K562 (cell line): Measurements from ENCODE around the gene UBE2E3. TPM values are rescaled to one million over a fixed set of nuclear protein-coding genes. Genes with fewer than 3 reads are reported as not detected.

Experiments used
- MIER1 ChIP-seq: fragments of 450-650 bp; IDR thresholded peaks from 2 replicates; pipeline ENCODE4 v1.6.1; 2016; ENCODE audit warnings: antibody characterized with exemption, mild to moderate bottlenecking, low read depth
- NR0B1 ChIP-seq: fragments of 450-650 bp; IDR thresholded peaks from one replicate; pipeline ENCODE4 v1.6.1; 2018; ENCODE audit warnings: mild to moderate bottlenecking, moderate library complexity; ENCODE audit not compliant: partially characterized antibody
- PHF8 ChIP-seq: fragments of 200-600 bp; sonication (generic); IDR thresholded peaks from 2 replicates; pipeline ENCODE4 v1.6.1; 2012; ENCODE audit warnings: mixed run types, mild to moderate bottlenecking, inconsistent platforms, low read length, moderate library complexity, borderline replicate concordance
- RCOR1 ChIP-seq, 2 experiments: IDR thresholded peaks; 2 replicates each; pipeline ENCODE4 v1.6.1; 2012; ENCODE audit warnings: low read depth in 2 of 2, low read length in 2 of 2, borderline replicate concordance in 1 of 2, improper control_type of control experiment in 1 of 2
- SAFB ChIP-seq: fragments of 200-400 bp; formaldehyde crosslinking; IDR thresholded peaks from 2 replicates; pipeline ENCODE4 v1.6.1; 2017; ENCODE audit warnings: low read depth, low read length, borderline replicate concordance
- SMARCE1 ChIP-seq: fragments of 450-650 bp; IDR thresholded peaks from 2 replicates; pipeline ENCODE4 v1.7.1; 2016; ENCODE audit warnings: mild to moderate bottlenecking
- TEAD2 ChIP-seq: fragments of 450-650 bp; IDR thresholded peaks from 2 replicates; pipeline ENCODE4 v1.6.1; 2016; ENCODE audit warnings: missing genetic modification characterization, control low read depth, missing compliant biosample characterization
- VEZF1 ChIP-seq: fragments of 200-800 bp; sonication (Bioruptor generic); IDR thresholded peaks from 2 replicates; pipeline ENCODE4 v1.6.1; 2017; ENCODE audit warnings: missing genetic modification characterization, missing compliant biosample characterization
- ZBTB40 ChIP-seq, 2 experiments: fragments of 450-650 bp in 1 of 2; sonication (generic) in 1 of 2; formaldehyde crosslinking in 1 of 2; IDR thresholded peaks; 2 replicates each; pipeline versions ENCODE4 v1.7.1 to v1.9.0; 2016 to 2022; ENCODE audit warnings: inconsistent platforms in 1 of 2, mild to moderate bottlenecking in 1 of 2, missing genetic modification reagents in 1 of 2
- ZNF740 ChIP-seq, 3 experiments: fragments of 200-800 bp in 1 of 3; sonication (Bioruptor generic) in 1 of 3; sonication (generic) in 1 of 3; formaldehyde crosslinking in 1 of 3; IDR thresholded peaks; 2 replicates each; pipeline versions ENCODE4 v1.6.1 to v1.8.0; 2016 to 2022; ENCODE audit warnings: mild to moderate bottlenecking in 2 of 3, missing compliant biosample characterization in 2 of 3, missing genetic modification characterization in 2 of 3, missing genetic modification reagents in 1 of 3
- polyA plus RNA-seq, 8 experiments: library from polyadenylated mRNA; depleted of rRNA in 4 of 8; stranded (reverse) in 5 of 8; unstranded in 3 of 8; fragments of >200 nt; fragmentation: Nextera tagmentation in 2 of 8; fragmentation: Illumina TruSeq in 1 of 8; extraction: Ambion mirVana in 2 of 8; extraction: Trizol in 1 of 8; gene quantifications; 2 replicates each; pipeline versions ENCODE4 v1.2.1 to v1.2.3, GENCODE V29; 2011 to 2014; ENCODE audit warnings: inconsistent platforms in 1 of 8, missing spikeins in 1 of 8
- total RNA-seq, 7 experiments: library from RNA; depleted of rRNA in 6 of 7; stranded (reverse); fragments of >200 nt in 6 of 7; fragmentation: Illumina TruSeq in 2 of 7; extraction: Trizol in 2 of 7; gene quantifications; 2 replicates each; pipeline versions ENCODE4 v1.2.1 to v1.2.3, GENCODE V29; 2011 to 2021; ENCODE audit warnings: low replicate concordance in 1 of 7

The UBE2E3 gene
- total and polyA plus RNA-seq, 9 of the 15 experiments (the other 6 are each of a cell fraction or from before 2014, with no cell fraction given), result 58.2 to 173 (median 78.0) TPM

- TF ChIP-seq ZBTB40 (IDR thresholded peaks at IDR 0.05), result peak; percentile 69
- no peak for TF ChIP-seq ZBTB40 (CRISPR knock-in tag; IDR thresholded peaks at IDR 0.05)
- TF ChIP-seq MIER1, result peak; percentile 23; the same call in 1 of the 2 replicates
- peak; percentile 78 for TF ChIP-seq VEZF1
- 0 out of 2 replicates have a peak, but pooled peaks have one; percentile 52 for TF ChIP-seq SAFB
- TF ChIP-seq PHF8, result peak; percentile 34; the same call in 1 of the 2 replicates
- TF ChIP-seq NR0B1, result no peak
- no peak for TF ChIP-seq TEAD2 (tag)
- 0 out of 2 replicates have a peak, but pooled peaks have one; percentile 32 for TF ChIP-seq SMARCE1
- 0 out of 2 replicates have a peak, but pooled peaks have one; percentile 10 for TF ChIP-seq ZNF740 (CRISPR knock-in tag; IDR thresholded peaks at IDR 0.05)
- no peak for TF ChIP-seq ZNF740 (tag; IDR thresholded peaks at IDR 0.05)
- TF ChIP-seq RCOR1 (IDR thresholded peaks at IDR 0.05; ENCODE audit: borderline replicate concordance in 1 of 2, low read depth in 2 of 2, low read length in 2 of 2), result 0 out of 4 replicates have a peak, but pooled peaks of 1 of the 2 experiments have one; percentile 11
These were observed 822 bp downstream of the UBE2E3 start (continued) for GRCh38 chr2:180980943-180981911.
